Suprapubic skin (tissue), 4 donors: ENCODE data around the gene SNX13. TPM values are rescaled to one million over a fixed set of nuclear protein-coding genes. Genes with fewer than 3 reads are reported as not detected.

Experiments used
- DNase-seq, 2 donors: peaks; one replicate each; pipeline ENCODE4 v3.0.0-alpha.2; 2019; ENCODE audit warnings: low spot score in 2 of 2
- H3K27ac ChIP-seq: fragments of 200-600 bp; sonication (generic); one replicate; pipeline ENCODE4 v1.5.1; 2019
- H3K27me3 ChIP-seq: fragments of 200-600 bp; sonication (generic); one replicate; pipeline ENCODE4 v1.5.1; 2019
- H3K36me3 ChIP-seq: fragments of 200-600 bp; sonication (generic); one replicate; pipeline ENCODE4 v1.5.1; 2019
- H3K4me1 ChIP-seq: fragments of 200-600 bp; sonication (generic); one replicate; pipeline ENCODE4 v1.5.1; 2019
- H3K4me3 ChIP-seq: fragments of 200-600 bp; sonication (generic); one replicate; pipeline ENCODE4 v1.5.1; 2019; ENCODE audit warnings: mild to moderate bottlenecking
- H3K9me3 ChIP-seq: fragments of 200-600 bp; sonication (generic); one replicate; pipeline ENCODE4 v1.5.1; 2019
- CTCF ChIP-seq, 2 donors: fragments of 200-600 bp in 1 of 2; fragments of 450-650 bp in 1 of 2; sonication (generic) in 1 of 2; IDR thresholded peaks; one replicate each; pipeline ENCODE4 v1.5.1; 2016 to 2019; ENCODE audit warnings: antibody characterized with exemption in 2 of 2, mild to moderate bottlenecking in 1 of 2, moderate library complexity in 1 of 2
- EP300 ChIP-seq: sonication (generic); formaldehyde crosslinking; IDR thresholded peaks from one replicate; pipeline ENCODE4 v1.6.1; 2017; ENCODE audit warnings: antibody characterized with exemption
- POLR2A ChIP-seq, 2 donors: fragments of 450-650 bp; IDR thresholded peaks; one replicate each; pipeline ENCODE4 v1.6.1; 2017; ENCODE audit warnings: antibody characterized with exemption in 2 of 2, mild to moderate bottlenecking in 2 of 2, moderate library complexity in 2 of 2
- POLR2AphosphoS5 ChIP-seq, 3 donors: sonication (generic); formaldehyde crosslinking; IDR thresholded peaks; one replicate each; pipeline ENCODE4 v1.6.1; 2017; ENCODE audit warnings: antibody characterized with exemption in 3 of 3
- WGBS: methylation state at CpG from one replicate; pipeline ENCODE4 v1.1.5; 2018; 5-methylcytosine and 5-hydroxymethylcytosine counted together
- total RNA-seq, 4 donors: library from RNA; depleted of rRNA; stranded (reverse); fragments of >200 nt; gene quantifications; one replicate each; pipeline ENCODE4 v1.1.0, GENCODE V29; 2016

Gene SNX13
- total RNA-seq, 4 donors from 2014 or later, result 32.7 to 69.9 (median 59.7) TPM

- no peaks in the 10 kb centered on the region for H3K9me3 ChIP-seq
- 94% methylated on average over 1 of the region's 1 CpG for WGBS
- no peak for DNase-seq
- H3K27me3 ChIP-seq, result no peaks in the 10 kb centered on the region
- no peak overlapping the region for H3K27ac ChIP-seq
- no peak overlapping the region for H3K4me3 ChIP-seq
- no peak for TF ChIP-seq CTCF (IDR thresholded peaks at IDR 0.05)
- TF ChIP-seq POLR2AphosphoS5 (IDR thresholded peaks at IDR 0.05), result no peak
- TF ChIP-seq POLR2A (IDR thresholded peaks at IDR 0.05), result no peak
- TF ChIP-seq EP300, result no peak
- H3K4me1 ChIP-seq, result no peaks in the 10 kb centered on the region
- no peaks in the 10 kb centered on the region for H3K36me3 ChIP-seq
Observed at GRCh38 chr7:17907014-17907413, 33.3 kb downstream of the SNX13 start.

- no peaks in the 10 kb centered on the region for H3K36me3 ChIP-seq
- H3K27me3 ChIP-seq, result no peaks in the 10 kb centered on the region
- no peak for DNase-seq
- TF ChIP-seq EP300 (no peak), POLR2AphosphoS5 (IDR thresholded peaks at IDR 0.05) (no peak), POLR2A (IDR thresholded peaks at IDR 0.05) (no peak), CTCF (IDR thresholded peaks at IDR 0.05) (no peak)
- H3K4me3 ChIP-seq, result no peak overlapping the region
- H3K27ac ChIP-seq, result no peak overlapping the region
- no peaks in the 10 kb centered on the region for H3K4me1 ChIP-seq
- no peaks in the 10 kb centered on the region for H3K9me3 ChIP-seq
Observed at GRCh38 chr7:17903337-17903736, 37.0 kb downstream of the SNX13 start.

GRCh38 chr7:17902599-17902998 lies 37.7 kb downstream of the SNX13 start:
- H3K36me3 ChIP-seq, result no peaks in the 10 kb centered on the region

GRCh38 chr7:17900464-17900863 lies 39.8 kb downstream of the SNX13 start:
- TF ChIP-seq EP300, result no peak
- TF ChIP-seq CTCF (IDR thresholded peaks at IDR 0.05), result no peak
- TF ChIP-seq POLR2A (IDR thresholded peaks at IDR 0.05), result no peak
- no peak for TF ChIP-seq POLR2AphosphoS5 (IDR thresholded peaks at IDR 0.05)
- H3K4me1 ChIP-seq, result no peaks in the 10 kb centered on the region
- no peak overlapping the region for H3K4me3 ChIP-seq
- no peaks in the 10 kb centered on the region for H3K9me3 ChIP-seq
- 92% methylated on average over 1 of the region's 1 CpG for WGBS
- no peak for DNase-seq
- H3K27me3 ChIP-seq, result no peaks in the 10 kb centered on the region
- H3K27ac ChIP-seq, result no peak overlapping the region
- H3K36me3 ChIP-seq, result no peaks in the 10 kb centered on the region

More at GRCh38 chr7:17902599-17902998, 37.7 kb downstream of the SNX13 start:
- Histone ChIP-seq H3K9me3 (no peaks in the 10 kb centered on the region), H3K4me3 (no peak overlapping the region), H3K4me1 (no peaks in the 10 kb centered on the region), H3K27ac (no peak overlapping the region), H3K27me3 (no peaks in the 10 kb centered on the region)
- TF ChIP-seq EP300 (no peak), POLR2A (IDR thresholded peaks at IDR 0.05) (no peak), POLR2AphosphoS5 (IDR thresholded peaks at IDR 0.05) (no peak), CTCF (IDR thresholded peaks at IDR 0.05) (no peak)
- DNase-seq, result no peak
- WGBS, result 92% methylated on average over 5 of the region's 5 CpGs

- no peak for TF ChIP-seq CTCF (IDR thresholded peaks at IDR 0.05)
- TF ChIP-seq EP300, result no peak
- TF ChIP-seq POLR2A (IDR thresholded peaks at IDR 0.05), result no peak
- no peak for TF ChIP-seq POLR2AphosphoS5 (IDR thresholded peaks at IDR 0.05)
- Histone ChIP-seq H3K36me3 (no peaks in the 10 kb centered on the region), H3K9me3 (no peaks in the 10 kb centered on the region), H3K4me3 (no peak overlapping the region), H3K4me1 (no peaks in the 10 kb centered on the region), H3K27ac (no peak overlapping the region), H3K27me3 (no peaks in the 10 kb centered on the region)
- WGBS, result 91% methylated on average over 4 of the region's 4 CpGs
- DNase-seq, result no peak
Observed at GRCh38 chr7:17898111-17898510, 42.2 kb downstream of the SNX13 start.
